IPS-20b (cell line): ENCODE results near the gene C5AR2.
A peak's percentile ranks its signal among the peaks of the same experiment; 100 is the strongest.
"Not testable (repeated sequence)": the region's sequence is repeated elsewhere in the genome, so short reads cannot be mapped to it uniquely, and the experiment has no call there.

Source experiments
- H3K27ac ChIP-seq: one replicate; pipeline ENCODE4 v1.5.1; 2013; ENCODE audit warnings: low read length
- H3K27me3 ChIP-seq: 2 replicates; pipeline ENCODE4 v1.6.1; 2013; ENCODE audit warnings: mild to moderate bottlenecking, low read length, inconsistent platforms; ENCODE audit not compliant: insufficient read depth
- H3K36me3 ChIP-seq: 2 replicates; pipeline ENCODE4 v1.6.1; 2013; ENCODE audit warnings: low read depth, mild to moderate bottlenecking, inconsistent platforms, low read length, moderate library complexity; ENCODE audit not compliant: insufficient read depth
- H3K4me1 ChIP-seq: 2 replicates; pipeline ENCODE4 v1.6.1; 2013; ENCODE audit warnings: mild to moderate bottlenecking, control low read depth, inconsistent platforms, low read length, moderate library complexity; ENCODE audit not compliant: insufficient read depth
- H3K4me3 ChIP-seq: 2 replicates; pipeline ENCODE4 v1.5.1; 2013; ENCODE audit warnings: mild to moderate bottlenecking, low read length, inconsistent platforms
- H3K9ac ChIP-seq: 2 replicates; pipeline ENCODE4 v1.6.1; 2013; ENCODE audit warnings: low read depth, mild to moderate bottlenecking, inconsistent platforms, low read length, moderate library complexity
- H3K9me3 ChIP-seq: 2 replicates; pipeline ENCODE4 v1.6.1; 2013; ENCODE audit warnings: mild to moderate bottlenecking, low read depth, low read length, inconsistent platforms; ENCODE audit not compliant: insufficient read depth

C5AR2 gene

GRCh38 chr19:47330466-47330869 is 1.5 kb upstream of the C5AR2 start:
- no peaks in the 10 kb centered on the region for H3K27me3 ChIP-seq
- H3K4me1 ChIP-seq = no peaks in the 10 kb centered on the region
- H3K36me3 ChIP-seq = no peaks in the 10 kb centered on the region
- no peak overlapping the region for H3K4me3 ChIP-seq
- no peaks in the 10 kb centered on the region for H3K9me3 ChIP-seq
- no peak overlapping the region for H3K27ac ChIP-seq
- H3K9ac ChIP-seq = no peak overlapping the region

- no peaks in the 10 kb centered on the region for H3K4me1 ChIP-seq
- no peak overlapping the region for H3K27ac ChIP-seq
- no peaks in the 10 kb centered on the region for H3K9me3 ChIP-seq
- no peaks in the 10 kb centered on the region for H3K27me3 ChIP-seq
- no peak overlapping the region for H3K9ac ChIP-seq
- no peaks in the 10 kb centered on the region for H3K36me3 ChIP-seq
- no peak overlapping the region for H3K4me3 ChIP-seq
These were observed 485 bp upstream of the C5AR2 start for GRCh38 chr19:47331490-47331889.

- H3K9me3 ChIP-seq, H3K27ac ChIP-seq, H3K4me1 ChIP-seq, H3K4me3 ChIP-seq, H3K9ac ChIP-seq, H3K27me3 ChIP-seq, H3K36me3 ChIP-seq: not testable (repeated sequence)
These were observed 5.1 kb downstream of the C5AR2 start for GRCh38 chr19:47336765-47337718.

GRCh38 chr19:47339196-47339880 is 7.4 kb downstream of the C5AR2 start:
- Histone ChIP-seq H3K36me3 (no peaks in the 10 kb centered on the region), H3K27me3 (no peaks in the 10 kb centered on the region), H3K4me3 (no peak overlapping the region), H3K9me3 (no peaks in the 10 kb centered on the region), H3K4me1 (no peaks in the 10 kb centered on the region), H3K9ac (no peak overlapping the region), H3K27ac (no peak overlapping the region)

- Histone ChIP-seq H3K27me3 (no peaks in the 10 kb centered on the region), H3K9ac (no peak overlapping the region), H3K9me3 (no peaks in the 10 kb centered on the region), H3K36me3 (no peaks in the 10 kb centered on the region), H3K4me3 (no peak overlapping the region), H3K4me1 (no peaks in the 10 kb centered on the region), H3K27ac (no peak overlapping the region)
These were observed 8.7 kb downstream of the C5AR2 start for GRCh38 chr19:47340477-47341208.

GRCh38 chr19:47341734-47342133 is 9.8 kb downstream of the C5AR2 start:
- no peaks in the 10 kb centered on the region for H3K27me3 ChIP-seq
- H3K9ac ChIP-seq = no peak overlapping the region
- H3K27ac ChIP-seq = no peak overlapping the region
- H3K4me1 ChIP-seq = no peaks in the 10 kb centered on the region
- H3K4me3 ChIP-seq = no peak overlapping the region
- H3K36me3 ChIP-seq = no peaks in the 10 kb centered on the region
- no peaks in the 10 kb centered on the region for H3K9me3 ChIP-seq

- Histone ChIP-seq H3K27me3 (peaks cover 3% of the 10 kb centered on the region; the same call in 1 of the 2 replicates), H3K9ac (no peak overlapping the region), H3K4me1 (no peaks in the 10 kb centered on the region), H3K9me3 (no peaks in the 10 kb centered on the region), H3K27ac (no peak overlapping the region), H3K4me3 (no peak overlapping the region), H3K36me3 (no peaks in the 10 kb centered on the region)
These were observed 11.3 kb downstream of the C5AR2 start for GRCh38 chr19:47343194-47343802.

GRCh38 chr19:47344425-47344824 is 12.4 kb downstream of the C5AR2 start:
- Histone ChIP-seq H3K9me3 (no peaks in the 10 kb centered on the region), H3K27ac (no peak overlapping the region), H3K4me1 (no peaks in the 10 kb centered on the region), H3K4me3 (no peak overlapping the region), H3K27me3 (peaks cover 7% of the 10 kb centered on the region; the same call in 1 of the 2 replicates), H3K36me3 (no peaks in the 10 kb centered on the region), H3K9ac (no peak overlapping the region)

- H3K9me3 ChIP-seq, H3K4me1 ChIP-seq, H3K4me3 ChIP-seq, H3K27me3 ChIP-seq, H3K36me3 ChIP-seq, H3K27ac ChIP-seq, H3K9ac ChIP-seq: not testable (repeated sequence)
These were observed 14.0 kb downstream of the C5AR2 start for GRCh38 chr19:47346024-47346423.

- Histone ChIP-seq H3K9me3 (no peaks in the 10 kb centered on the region), H3K4me3 (peak within 1 kb of the TSS; percentile 93), H3K27ac (peak within 1 kb of the TSS; percentile 66), H3K4me1 (peaks cover 4% of the 10 kb centered on the region; the same call in 1 of the 2 replicates), H3K9ac (peak within 1 kb of the TSS; percentile 94), H3K27me3 (peaks cover 7% of the 10 kb centered on the region; the same call in 1 of the 2 replicates), H3K36me3 (peaks cover 23% of the 10 kb centered on the region)
These were observed 17.1 kb downstream of the C5AR2 start, which contains the start of gene DHX34 for GRCh38 chr19:47348819-47349795. TSS of gene DHX34 (plus strand) at chr19:47349315. CDS start at chr19:47353031, 3,716 bp downstream.
